ENCODE measurements around the gene MAN1C1.

GRCh38 chr1:25685211-25685750, 68.7 kb downstream of the MAN1C1 start:
- no peak for TF ChIP-seq REST (IDR thresholded peaks at IDR 0.05; ENCODE audit: low read depth)
- no peak for TF ChIP-seq EP300 (IDR thresholded peaks at IDR 0.05; ENCODE audit: borderline replicate concordance)
- TF ChIP-seq FOXM1 (IDR thresholded peaks at IDR 0.05; ENCODE audit: borderline replicate concordance, low read depth), result no peak
- no peak for TF ChIP-seq MAX (IDR thresholded peaks at IDR 0.05)
- no peak for TF ChIP-seq EGR1 (IDR thresholded peaks at IDR 0.05)
- TF ChIP-seq CEBPB (IDR thresholded peaks at IDR 0.05), result no peak
- no peak for TF ChIP-seq YY1 (IDR thresholded peaks at IDR 0.05; ENCODE audit: low read depth)
- TF ChIP-seq RAD21 (IDR thresholded peaks at IDR 0.05; ENCODE audit: low read depth), result no peak
- TF ChIP-seq TEAD4 (IDR thresholded peaks at IDR 0.05), result no peak
- no peak for TF ChIP-seq NFIC (IDR thresholded peaks at IDR 0.05)
